HepG2 (cell line): ENCODE data around the gene KRTAP12-3. TPM values are rescaled to one million over a fixed set of nuclear protein-coding genes. Genes with fewer than 3 reads are reported as not detected.

Experiments
- ARHGAP35 ChIP-seq: sonication (generic); formaldehyde crosslinking; IDR thresholded peaks from 2 replicates; pipeline ENCODE4 v1.9.0; 2022; ENCODE audit warnings: mild to moderate bottlenecking, inconsistent platforms, moderate library complexity, missing genetic modification reagents, borderline replicate concordance
- ATM ChIP-seq: fragments of 450-650 bp; IDR thresholded peaks from 2 replicates; pipeline ENCODE4 v1.7.1; 2017; ENCODE audit warnings: mild to moderate bottlenecking, borderline replicate concordance
- BRCA1 ChIP-seq: sonication (generic); formaldehyde crosslinking; IDR thresholded peaks from 2 replicates; pipeline ENCODE4 v1.4.0; 2020; ENCODE audit warnings: missing genetic modification reagents
- DNMT3B ChIP-seq: conservative IDR thresholded peaks from 2 replicates; pipeline ENCODE4 v1.6.1; 2016; ENCODE audit warnings: missing biosample characterization, control low read depth
- GATA4 ChIP-seq: sonication (generic); IDR thresholded peaks from 2 replicates; pipeline ENCODE4 v1.6.1; 2016; ENCODE audit warnings: antibody characterized with exemption, low read depth, borderline replicate concordance
- HOXA3 ChIP-seq: sonication (generic); formaldehyde crosslinking; IDR thresholded peaks from 2 replicates; pipeline ENCODE4 v1.5.0; 2020; ENCODE audit warnings: missing genetic modification reagents
- IRF2 ChIP-seq: IDR thresholded peaks from 2 replicates; pipeline ENCODE4 v1.6.1; 2018; ENCODE audit warnings: missing genetic modification reagents, missing compliant biosample characterization
- MAFG ChIP-seq: sonication (generic); formaldehyde crosslinking; IDR thresholded peaks from 2 replicates; pipeline ENCODE4 v1.5.1; 2020; ENCODE audit warnings: mild to moderate bottlenecking, missing genetic modification reagents
- NBN ChIP-seq: fragments of 450-650 bp; conservative IDR thresholded peaks from 2 replicates; pipeline ENCODE4 v1.6.1; 2017
- NFIC ChIP-seq: IDR thresholded peaks from 2 replicates; pipeline ENCODE4 v1.6.1; 2012; ENCODE audit warnings: mild to moderate bottlenecking, low read length, inconsistent platforms
- ONECUT2 ChIP-seq: sonication (generic); formaldehyde crosslinking; IDR thresholded peaks from 2 replicates; pipeline ENCODE4 v1.4.0; 2020; ENCODE audit warnings: missing genetic modification reagents
- RCOR2 ChIP-seq: IDR thresholded peaks from 2 replicates; pipeline ENCODE4 v1.6.1; 2016; ENCODE audit warnings: missing biosample characterization, missing genetic modification reagents
- RFX3 ChIP-seq: IDR thresholded peaks from 2 replicates; pipeline ENCODE4 v1.6.1; 2016; ENCODE audit warnings: missing biosample characterization, missing genetic modification reagents
- RFXAP ChIP-seq: sonication (generic); formaldehyde crosslinking; IDR thresholded peaks from 2 replicates; pipeline ENCODE4 v1.4.0; 2020; ENCODE audit warnings: missing genetic modification reagents, borderline replicate concordance
- ZBTB40 ChIP-seq, 2 experiments: fragments of 450-650 bp in 1 of 2; sonication (generic) in 1 of 2; formaldehyde crosslinking in 1 of 2; IDR thresholded peaks; 2 replicates each; pipeline versions ENCODE4 v1.6.1 to v1.8.0; 2016 to 2022; ENCODE audit warnings: antibody characterized with exemption in 1 of 2, mild to moderate bottlenecking in 1 of 2, missing genetic modification reagents in 1 of 2
- ZNF205 ChIP-seq: IDR thresholded peaks from 2 replicates; pipeline ENCODE4 v1.6.1; 2018; ENCODE audit warnings: missing biosample characterization, missing genetic modification reagents
- ZNF3 ChIP-seq: IDR thresholded peaks from 2 replicates; pipeline ENCODE4 v1.7.0; 2017; ENCODE audit warnings: inconsistent platforms
- ZNF343 ChIP-seq: sonication (generic); formaldehyde crosslinking; IDR thresholded peaks from 2 replicates; pipeline ENCODE4 v1.4.0; 2020; ENCODE audit warnings: mild to moderate bottlenecking, missing genetic modification reagents
- ZNF468 ChIP-seq: sonication (generic); formaldehyde crosslinking; IDR thresholded peaks from 2 replicates; pipeline ENCODE4 v1.8.0; 2022; ENCODE audit warnings: mild to moderate bottlenecking, moderate library complexity, missing genetic modification reagents
- ZNF782 ChIP-seq: sonication (generic); formaldehyde crosslinking; IDR thresholded peaks from 2 replicates; pipeline ENCODE4 v1.4.0; 2020; ENCODE audit warnings: missing genetic modification reagents, mild to moderate bottlenecking, borderline replicate concordance
- polyA plus RNA-seq, 8 experiments: library from polyadenylated mRNA; depleted of rRNA in 3 of 8; stranded (reverse) in 7 of 8; unstranded in 1 of 8; fragments of >200 nt; fragmentation: Illumina TruSeq in 4 of 8; extraction: Trizol in 4 of 8; gene quantifications; 2 replicates each; pipeline versions ENCODE4 v1.2.1 to v1.2.3, GENCODE V29; 2011 to 2016; ENCODE audit warnings: low read depth in 4 of 8, missing spikeins in 1 of 8, mixed read lengths in 1 of 8; ENCODE audit not compliant: insufficient read depth in 1 of 8
- total RNA-seq, 5 experiments: library from RNA; depleted of rRNA; stranded (reverse); fragments of >200 nt; fragmentation: Illumina TruSeq; extraction: Trizol; gene quantifications; 2 replicates each; pipeline ENCODE4 v1.2.3, GENCODE V29; 2016; ENCODE audit warnings: low read depth in 1 of 5

KRTAP12-3 gene
- total and polyA plus RNA-seq, 2 of the 13 experiments (the other 11 are each of a cell fraction or from before 2014, with no cell fraction given): not detected

- TF ChIP-seq ZBTB40 (IDR thresholded peaks at IDR 0.05): no peak
- TF ChIP-seq ZBTB40 (CRISPR knock-in tag; IDR thresholded peaks at IDR 0.05): no peak
- TF ChIP-seq NBN: no peak
- TF ChIP-seq ZNF343: no peak
- TF ChIP-seq ATM: no peak
- no peak for TF ChIP-seq ZNF205
- TF ChIP-seq DNMT3B (CRISPR knock-in tag): no peak
- TF ChIP-seq BRCA1 (CRISPR knock-in tag): no peak
- TF ChIP-seq RFXAP (CRISPR knock-in tag): peak; percentile 45; the same call in 1 of the 2 replicates
- TF ChIP-seq RFX3 (CRISPR knock-in tag): no peak
- TF ChIP-seq ZNF782 (CRISPR knock-in tag): peak; percentile 66; the same call in 1 of the 2 replicates
- TF ChIP-seq ZNF3 (CRISPR knock-in tag): no peak
- 0 out of 2 replicates have a peak, but pooled peaks have one; percentile 58 for TF ChIP-seq ARHGAP35 (CRISPR knock-in tag)
- no peak for TF ChIP-seq ZNF468
- TF ChIP-seq IRF2: no peak
- no peak for TF ChIP-seq MAFG (CRISPR knock-in tag)
- no peak for TF ChIP-seq RCOR2 (CRISPR knock-in tag)
- TF ChIP-seq ONECUT2 (CRISPR knock-in tag): no peak
- no peak for TF ChIP-seq NFIC
- no peak for TF ChIP-seq GATA4
- peak; percentile 37; the same call in 1 of the 2 replicates for TF ChIP-seq HOXA3 (CRISPR knock-in tag)
Observed at GRCh38 chr21:44702973-44703730, 45.4 kb downstream of the KRTAP12-3 start (continued).
